Measurements from ENCODE around the gene DIPK1B. TPM values are rescaled to one million over a fixed set of nuclear protein-coding genes. Genes with fewer than 3 reads are reported as not detected.

Gene DIPK1B
- total RNA-seq, 4 donors from 2014 or later: 3.2 to 26.3 (median 21.0) TPM

- Histone ChIP-seq H3K4me3 (peak overlapping the region in 1 of 2 donors; percentile 57), H3K36me3 (no peaks in the 10 kb centered on the region), H3K27me3 (no peaks in the 10 kb centered on the region), H3K27ac (no peak overlapping the region), H3K4me1 (peaks cover 0 to 13% of the 10 kb centered on the region in 2 donors), H3K9me3 (no peaks in the 10 kb centered on the region)
- no peak for DNase-seq
- intact Hi-C loops (cut with DNase I; ENCODE audit: low total_unique reads): no loop called here
- TF ChIP-seq CTCF (IDR thresholded peaks at IDR 0.05): no peak
- TF ChIP-seq POLR2A (IDR thresholded peaks at IDR 0.05): no peak
These were observed 16.8 kb downstream of the DIPK1B start for GRCh38 chr9:136729144-136729543.

- no peak for DNase-seq
- intact Hi-C loops (cut with DNase I; ENCODE audit: low total_unique reads): no loop called here
- Histone ChIP-seq H3K4me3 (no peak overlapping the region), H3K27me3 (no peaks in the 10 kb centered on the region), H3K36me3 (no peaks in the 10 kb centered on the region), H3K27ac (no peak overlapping the region), H3K9me3 (no peaks in the 10 kb centered on the region), H3K4me1 (peaks cover 0 to 13% of the 10 kb centered on the region in 2 donors)
- no peak for TF ChIP-seq POLR2A (IDR thresholded peaks at IDR 0.05)
- TF ChIP-seq CTCF (IDR thresholded peaks at IDR 0.05): no peak
These were observed 17.6 kb downstream of the DIPK1B start for GRCh38 chr9:136729926-136730325.

- Histone ChIP-seq H3K27ac (no peak overlapping the region), H3K4me3 (no peak overlapping the region), H3K36me3 (no peaks in the 10 kb centered on the region), H3K4me1 (no peaks in the 10 kb centered on the region), H3K9me3 (no peaks in the 10 kb centered on the region), H3K27me3 (no peaks in the 10 kb centered on the region)
- intact Hi-C loops (cut with DNase I; ENCODE audit: low total_unique reads): no loop called here
- TF ChIP-seq CTCF (IDR thresholded peaks at IDR 0.05): no peak
- no peak for TF ChIP-seq POLR2A (IDR thresholded peaks at IDR 0.05)
- DNase-seq: no peak
These were observed 20.2 kb downstream of the DIPK1B start for GRCh38 chr9:136732444-136733178.

GRCh38 chr9:136733611-136734010 lies 21.2 kb downstream of the DIPK1B start:
- DNase-seq: no peak
- Histone ChIP-seq H3K27me3 (no peaks in the 10 kb centered on the region), H3K4me3 (no peak overlapping the region), H3K36me3 (no peaks in the 10 kb centered on the region), H3K9me3 (no peaks in the 10 kb centered on the region), H3K27ac (no peak overlapping the region), H3K4me1 (no peaks in the 10 kb centered on the region)
- TF ChIP-seq CTCF (IDR thresholded peaks at IDR 0.05): no peak
- intact Hi-C loops (cut with DNase I; ENCODE audit: low total_unique reads): no loop called here

GRCh38 chr9:136734837-136735496 lies 22.6 kb downstream of the DIPK1B start:
- intact Hi-C loops (cut with DNase I; ENCODE audit: low total_unique reads): no loop called here
- H3K9me3 ChIP-seq: no peaks in the 10 kb centered on the region
- TF ChIP-seq CTCF (IDR thresholded peaks at IDR 0.05) (no peak), POLR2A (IDR thresholded peaks at IDR 0.05) (no peak)
- no peak overlapping the region for H3K4me3 ChIP-seq
- no peaks in the 10 kb centered on the region for H3K4me1 ChIP-seq
- DNase-seq: no peak
- no peaks in the 10 kb centered on the region for H3K27me3 ChIP-seq
- no peaks in the 10 kb centered on the region for H3K36me3 ChIP-seq
- no peak overlapping the region for H3K27ac ChIP-seq
